ENCODE data around the gene AQP6.
A peak's percentile ranks its signal among the peaks of the same experiment; 100 is the strongest.

Gene AQP6

GRCh38 chr12:49944718-49945117 lies 28.0 kb upstream of the AQP6 start:
- no peaks in the 10 kb centered on the region for H3K27me3 ChIP-seq (ENCODE audit: insufficient read depth, low read length, poor library complexity)

DNA sequence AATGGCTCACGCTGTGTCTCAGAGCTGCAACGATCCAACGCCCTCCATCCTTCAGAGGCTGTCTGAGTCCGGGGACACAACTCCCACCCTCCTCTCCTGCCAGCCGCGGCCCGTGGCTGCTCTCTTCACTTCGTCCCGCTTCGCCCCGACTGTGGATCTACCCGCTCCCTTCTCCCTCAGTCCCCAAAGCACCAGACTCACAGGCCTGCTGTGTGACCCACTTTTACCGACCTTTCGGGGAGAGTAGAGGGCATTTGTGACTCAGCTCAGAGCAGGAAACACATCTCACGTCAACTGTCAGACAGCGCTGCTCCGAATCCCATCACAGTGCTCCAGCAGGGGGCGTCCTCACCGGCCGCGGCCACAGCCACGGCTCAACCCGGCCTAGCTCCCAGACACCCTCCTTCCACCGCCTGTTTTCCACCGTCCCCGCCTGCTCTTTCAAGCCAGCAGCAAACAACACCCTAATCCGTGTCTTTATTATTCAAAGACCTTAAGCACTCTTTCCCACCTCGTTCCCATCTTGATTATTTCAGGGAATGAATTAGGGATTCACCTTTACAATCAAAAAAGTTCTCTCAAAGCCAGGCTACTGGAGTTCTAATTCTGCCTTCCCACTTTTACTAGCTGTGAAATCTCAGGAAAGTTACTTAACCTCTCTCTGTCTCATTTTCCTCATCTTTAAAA lies 27.2 kb upstream of the AQP6 start:
- H3K4ac ChIP-seq (ENCODE audit: low read depth, low read length) = no peak overlapping the region
- no peak overlapping the region for H2BK15ac ChIP-seq (replicated peaks; ENCODE audit: low read depth)
- DNase-seq = peak; percentile 82
- peak overlapping the region; percentile 15 for H3K9ac ChIP-seq (ENCODE audit: low read length)
- no peak overlapping the region for H3K27ac ChIP-seq (ENCODE audit: low read depth, low read length)
- H3K27me3 ChIP-seq (ENCODE audit: insufficient read depth, low read length, poor library complexity) = no peaks in the 10 kb centered on the region
- H2BK120ac ChIP-seq (ENCODE audit: low read depth, low read length) = no peak overlapping the region
- H3K79me2 ChIP-seq (ENCODE audit: control insufficient read depth, insufficient read depth, low read length) = no peaks in the 10 kb centered on the region
- no peak overlapping the region for H4K8ac ChIP-seq (ENCODE audit: low read depth, low read length)
- no peak overlapping the region for H4K5ac ChIP-seq (ENCODE audit: low read length)
- no peak overlapping the region for H2AK5ac ChIP-seq (ENCODE audit: low read length)
- no peak overlapping the region for H3K18ac ChIP-seq (ENCODE audit: low read length)
- H3K36me3 ChIP-seq (ENCODE audit: control insufficient read depth, insufficient read depth, low read length) = no peaks in the 10 kb centered on the region
- no CpG with 5 or more reads among the region's 28 CpGs for WGBS (ENCODE audit: extremely low coverage, insufficient coverage, low lambda C conversion rate)
- H3K79me1 ChIP-seq (ENCODE audit: low read length) = no peaks in the 10 kb centered on the region
- H3K56ac ChIP-seq (ENCODE audit: low read length) = peak overlapping the region; percentile 22
- H3K23ac ChIP-seq (ENCODE audit: low read length) = no peak overlapping the region
- no peak overlapping the region for H3K4me3 ChIP-seq (ENCODE audit: low read length)
- peak overlapping the region; percentile 16 for H3K4me2 ChIP-seq (ENCODE audit: low read length)
- no peak overlapping the region for H2BK5ac ChIP-seq (ENCODE audit: low read length)
- H3K4me1 ChIP-seq (ENCODE audit: control insufficient read depth, low read depth, low read length) = no peaks in the 10 kb centered on the region

More at GRCh38 chr12:49944718-49945117, 28.0 kb upstream of the AQP6 start:
- Histone ChIP-seq H3K4me3 (ENCODE audit: low read length) (no peak overlapping the region), H3K27ac (ENCODE audit: low read depth, low read length) (no peak overlapping the region), H3K36me3 (ENCODE audit: control insufficient read depth, insufficient read depth, low read length) (no peaks in the 10 kb centered on the region), H3K23ac (ENCODE audit: low read length) (no peak overlapping the region), H3K4me1 (ENCODE audit: control insufficient read depth, low read depth, low read length) (no peaks in the 10 kb centered on the region), H4K5ac (ENCODE audit: low read length) (no peak overlapping the region), H3K4ac (ENCODE audit: low read depth, low read length) (no peak overlapping the region), H3K9ac (ENCODE audit: low read length) (no peak overlapping the region), H2BK15ac (replicated peaks; ENCODE audit: low read depth) (no peak overlapping the region), H3K56ac (ENCODE audit: low read length) (no peak overlapping the region), H3K18ac (ENCODE audit: low read length) (no peak overlapping the region), H3K79me1 (ENCODE audit: low read length) (no peaks in the 10 kb centered on the region), H2AK5ac (ENCODE audit: low read length) (no peak overlapping the region), H3K4me2 (ENCODE audit: low read length) (no peak overlapping the region), H2BK5ac (ENCODE audit: low read length) (no peak overlapping the region), H3K79me2 (ENCODE audit: control insufficient read depth, insufficient read depth, low read length) (no peaks in the 10 kb centered on the region), H4K8ac (ENCODE audit: low read depth, low read length) (no peak overlapping the region), H2BK120ac (ENCODE audit: low read depth, low read length) (no peak overlapping the region)
- DNase-seq = no peak
- no CpG with 5 or more reads among the region's 3 CpGs for WGBS (ENCODE audit: extremely low coverage, insufficient coverage, low lambda C conversion rate)

- Histone ChIP-seq H3K27ac (ENCODE audit: low read depth, low read length) (no peak overlapping the region), H3K4me3 (ENCODE audit: low read length) (no peak overlapping the region)
Observed at GRCh38 chr12:49946086-49946485, 26.7 kb upstream of the AQP6 start.

DNA sequence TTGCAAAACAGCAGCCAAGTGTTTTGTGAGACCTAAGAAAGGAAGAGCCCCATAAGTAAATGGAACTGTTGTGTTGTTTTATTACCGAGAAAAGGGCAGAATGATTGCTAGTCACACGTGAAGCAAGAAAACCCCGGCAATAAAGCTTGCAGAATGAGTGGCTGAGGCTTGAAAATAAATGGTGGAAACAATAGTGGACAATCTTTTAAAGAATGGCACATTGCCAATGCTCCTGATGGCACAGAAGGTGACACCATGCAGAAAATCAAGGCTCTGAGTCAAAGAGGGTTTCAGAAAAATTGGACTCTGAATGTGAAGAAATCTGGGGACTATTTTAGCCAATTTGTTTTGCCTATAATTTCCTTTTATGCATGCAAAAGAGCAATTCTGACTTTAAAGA lies 26.2 kb upstream of the AQP6 start:
- no peak overlapping the region for H3K4me2 ChIP-seq (ENCODE audit: low read length)
- H3K27ac ChIP-seq (ENCODE audit: low read depth, low read length) = no peak overlapping the region
- H3K4me1 ChIP-seq (ENCODE audit: control insufficient read depth, low read depth, low read length) = no peaks in the 10 kb centered on the region
- no peak overlapping the region for H3K18ac ChIP-seq (ENCODE audit: low read length)
- WGBS (ENCODE audit: extremely low coverage, insufficient coverage, low lambda C conversion rate) = no CpG with 5 or more reads among the region's 3 CpGs
- no peak overlapping the region for H2BK15ac ChIP-seq (replicated peaks; ENCODE audit: low read depth)
- H3K79me1 ChIP-seq (ENCODE audit: low read length) = no peaks in the 10 kb centered on the region
- no peak overlapping the region for H2AK5ac ChIP-seq (ENCODE audit: low read length)
- no peak overlapping the region for H4K8ac ChIP-seq (ENCODE audit: low read depth, low read length)
- H2BK5ac ChIP-seq (ENCODE audit: low read length) = no peak overlapping the region
- DNase-seq = no peak
- no peak overlapping the region for H3K23ac ChIP-seq (ENCODE audit: low read length)
- no peak overlapping the region for H3K4me3 ChIP-seq (ENCODE audit: low read length)
- no peak overlapping the region for H3K9ac ChIP-seq (ENCODE audit: low read length)
- no peak overlapping the region for H3K4ac ChIP-seq (ENCODE audit: low read depth, low read length)
- H3K79me2 ChIP-seq (ENCODE audit: control insufficient read depth, insufficient read depth, low read length) = no peaks in the 10 kb centered on the region
- H3K36me3 ChIP-seq (ENCODE audit: control insufficient read depth, insufficient read depth, low read length) = no peaks in the 10 kb centered on the region
- H4K5ac ChIP-seq (ENCODE audit: low read length) = no peak overlapping the region
- no peak overlapping the region for H3K56ac ChIP-seq (ENCODE audit: low read length)
- H2BK120ac ChIP-seq (ENCODE audit: low read depth, low read length) = no peak overlapping the region
- no peaks in the 10 kb centered on the region for H3K27me3 ChIP-seq (ENCODE audit: insufficient read depth, low read length, poor library complexity)

More at GRCh38 chr12:49946086-49946485, 26.7 kb upstream of the AQP6 start:
- H2BK15ac ChIP-seq (replicated peaks; ENCODE audit: low read depth) = no peak overlapping the region
- no peaks in the 10 kb centered on the region for H3K4me1 ChIP-seq (ENCODE audit: control insufficient read depth, low read depth, low read length)
- no peak overlapping the region for H3K4me2 ChIP-seq (ENCODE audit: low read length)
- peak overlapping the region; percentile 15 for H3K9ac ChIP-seq (ENCODE audit: low read length)
- no peak overlapping the region for H4K8ac ChIP-seq (ENCODE audit: low read depth, low read length)
- no peak overlapping the region for H3K4ac ChIP-seq (ENCODE audit: low read depth, low read length)
- no peak overlapping the region for H3K23ac ChIP-seq (ENCODE audit: low read length)
- H3K27me3 ChIP-seq (ENCODE audit: insufficient read depth, low read length, poor library complexity) = no peaks in the 10 kb centered on the region
- no CpG with 5 or more reads among the region's 9 CpGs for WGBS (ENCODE audit: extremely low coverage, insufficient coverage, low lambda C conversion rate)
- no peak overlapping the region for H2AK5ac ChIP-seq (ENCODE audit: low read length)
- H3K79me2 ChIP-seq (ENCODE audit: control insufficient read depth, insufficient read depth, low read length) = no peaks in the 10 kb centered on the region
- H4K5ac ChIP-seq (ENCODE audit: low read length) = no peak overlapping the region
- H2BK120ac ChIP-seq (ENCODE audit: low read depth, low read length) = no peak overlapping the region
- no peak overlapping the region for H3K18ac ChIP-seq (ENCODE audit: low read length)
- no peak for DNase-seq
- H3K36me3 ChIP-seq (ENCODE audit: control insufficient read depth, insufficient read depth, low read length) = no peaks in the 10 kb centered on the region
- H2BK5ac ChIP-seq (ENCODE audit: low read length) = no peak overlapping the region
- H3K79me1 ChIP-seq (ENCODE audit: low read length) = no peaks in the 10 kb centered on the region
- peak overlapping the region; percentile 22 for H3K56ac ChIP-seq (ENCODE audit: low read length)

DNA sequence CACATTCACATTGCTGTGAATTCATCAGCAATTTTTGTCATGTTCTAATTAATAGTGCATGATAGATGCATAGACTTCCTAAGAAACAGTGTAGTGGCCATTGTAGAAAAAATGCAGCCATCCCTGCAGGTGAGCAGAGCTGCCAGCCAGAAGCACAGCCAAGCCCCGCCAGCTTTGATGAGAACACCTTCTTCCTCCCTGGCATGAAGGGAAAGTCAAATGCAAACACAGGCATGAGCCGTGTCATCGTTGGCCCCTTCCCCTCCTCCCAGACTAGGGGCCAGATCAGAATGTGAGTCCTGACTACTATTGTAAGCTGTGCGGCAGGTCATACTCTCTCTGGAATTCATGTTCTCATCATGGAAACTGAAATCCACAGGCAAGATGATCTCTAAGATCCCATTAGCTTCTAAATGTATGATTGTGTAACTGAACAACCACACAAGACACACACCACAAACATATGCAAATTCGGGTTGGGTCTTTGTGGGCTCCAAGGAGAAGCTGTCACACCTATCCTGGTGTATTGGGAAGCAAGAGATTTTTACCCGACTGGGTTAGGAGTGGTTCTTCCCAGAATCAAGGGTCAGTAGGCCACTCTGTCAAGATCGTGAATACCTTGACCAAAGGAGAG lies 25.0 kb upstream of the AQP6 start:
- Histone ChIP-seq H3K4me3 (ENCODE audit: low read length) (no peak overlapping the region), H2BK120ac (ENCODE audit: low read depth, low read length) (no peak overlapping the region), H3K27me3 (ENCODE audit: insufficient read depth, low read length, poor library complexity) (no peaks in the 10 kb centered on the region), H3K56ac (ENCODE audit: low read length) (no peak overlapping the region), H3K9ac (ENCODE audit: low read length) (no peak overlapping the region), H2BK5ac (ENCODE audit: low read length) (no peak overlapping the region), H3K4me1 (ENCODE audit: control insufficient read depth, low read depth, low read length) (no peaks in the 10 kb centered on the region), H2AK5ac (ENCODE audit: low read length) (no peak overlapping the region), H3K36me3 (ENCODE audit: control insufficient read depth, insufficient read depth, low read length) (no peaks in the 10 kb centered on the region), H3K79me1 (ENCODE audit: low read length) (no peaks in the 10 kb centered on the region), H4K5ac (ENCODE audit: low read length) (no peak overlapping the region), H3K27ac (ENCODE audit: low read depth, low read length) (no peak overlapping the region), H2BK15ac (replicated peaks; ENCODE audit: low read depth) (no peak overlapping the region), H3K18ac (ENCODE audit: low read length) (no peak overlapping the region), H3K79me2 (ENCODE audit: control insufficient read depth, insufficient read depth, low read length) (no peaks in the 10 kb centered on the region), H4K8ac (ENCODE audit: low read depth, low read length) (no peak overlapping the region), H3K4me2 (ENCODE audit: low read length) (no peak overlapping the region), H3K23ac (ENCODE audit: low read length) (no peak overlapping the region), H3K4ac (ENCODE audit: low read depth, low read length) (no peak overlapping the region)
- no peak for DNase-seq
- WGBS (ENCODE audit: extremely low coverage, insufficient coverage, low lambda C conversion rate) = no CpG with 5 or more reads among the region's 7 CpGs
